H4 (cell line): Measurements from ENCODE around the gene LARP1B. TPM values are rescaled to one million over a fixed set of nuclear protein-coding genes. Genes with fewer than 3 reads are reported as not detected.
"Not testable (repeated sequence)": the region's sequence is repeated elsewhere in the genome, so short reads cannot be mapped to it uniquely, and the experiment has no call there.

Experiments
- DNase-seq: peaks from one replicate; pipeline ENCODE4 v3.0.0-alpha.2; 2015; ENCODE audit warnings: low spot score
- total RNA-seq: library from RNA; depleted of rRNA; stranded (reverse); fragments of >200 nt; shearing (Covaris generic); gene quantifications from 2 replicates; pipeline ENCODE4 v1.2.3, GENCODE V29; 2014

The LARP1B gene
- total RNA-seq, 1 experiment from 2014 or later = 16.5 TPM

DNA sequence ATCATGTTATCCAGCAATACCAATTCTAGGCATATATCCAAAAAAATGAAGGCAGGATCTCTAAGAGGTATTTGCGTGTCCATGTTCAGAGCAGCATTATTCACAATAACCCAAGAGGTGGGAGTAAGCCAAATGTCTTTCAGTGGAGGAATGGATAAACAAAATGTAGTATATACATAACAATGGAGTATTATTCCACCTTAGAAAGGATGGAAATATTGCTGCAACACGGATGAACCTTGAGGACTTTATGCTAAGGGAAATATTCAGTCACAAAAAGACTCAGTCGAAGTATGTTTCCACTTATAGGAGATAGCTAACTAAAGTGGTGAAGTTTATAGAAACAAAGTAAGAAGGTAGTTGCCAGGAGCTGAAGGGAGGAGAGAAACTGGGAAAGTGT, 74.3 kb downstream of the LARP1B start:
- no peak for DNase-seq

- DNase-seq = no peak
Measured at GRCh38 chr4:128141866-128142265, 80.8 kb downstream of the LARP1B start.

DNA sequence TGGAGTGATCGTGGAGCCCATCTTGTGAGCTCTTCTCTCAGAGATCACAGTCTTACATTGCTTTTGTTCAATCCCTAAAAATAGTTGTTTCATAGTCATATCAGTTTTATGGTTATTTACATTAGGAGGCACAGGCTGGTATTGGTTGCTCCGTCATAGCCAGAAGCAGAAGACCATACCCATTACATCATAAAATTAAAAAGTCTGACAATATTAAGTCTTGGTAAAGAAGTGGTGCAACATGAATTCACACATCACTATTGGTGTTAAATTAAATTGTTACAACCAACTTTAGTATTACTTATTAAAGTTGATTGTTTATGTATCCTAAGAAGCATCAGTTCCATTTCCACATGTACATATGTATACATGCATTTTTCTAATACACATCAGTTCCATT, 84.6 kb downstream of the LARP1B start:
- DNase-seq = no peak

GRCh38 chr4:128153800-128154199, 92.7 kb downstream of the LARP1B start:
- DNase-seq = no peak

GRCh38 chr4:128155231-128155855, 94.2 kb downstream of the LARP1B start:
- no peak for DNase-seq

- no peak for DNase-seq
Measured at GRCh38 chr4:128155874-128156456, 94.9 kb downstream of the LARP1B start.

DNA sequence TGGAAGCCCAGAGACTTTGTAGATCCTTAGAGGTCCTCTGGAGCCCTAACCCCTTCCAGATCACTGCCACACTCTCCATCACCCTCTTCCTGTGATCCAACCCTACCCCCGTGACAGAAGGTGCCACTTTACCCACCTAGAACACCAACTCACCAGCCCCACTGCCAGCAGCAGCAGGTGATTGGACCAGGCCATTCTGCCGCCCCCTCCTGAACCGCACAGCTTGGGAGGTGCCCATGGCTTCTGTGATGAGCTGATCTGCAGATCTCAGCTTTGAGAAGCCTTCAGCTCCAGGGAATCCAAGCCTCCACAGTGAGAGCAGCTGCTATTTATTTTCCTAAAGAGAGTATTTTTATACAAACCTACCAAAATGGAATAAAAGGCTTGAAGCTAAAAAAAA, 95.4 kb downstream of the LARP1B start:
- DNase-seq = not testable (repeated sequence)

- no peak for DNase-seq
Measured at GRCh38 chr4:128158894-128159293, 97.8 kb downstream of the LARP1B start.

- peak; percentile 85 for DNase-seq
Measured at GRCh38 chr4:128159967-128160366, 98.9 kb downstream of the LARP1B start.

- DNase-seq = no peak
Measured at GRCh38 chr4:128161138-128161537, 100.0 kb downstream of the LARP1B start.

GRCh38 chr4:128162434-128162833, 101.3 kb downstream of the LARP1B start:
- DNase-seq = no peak

DNA sequence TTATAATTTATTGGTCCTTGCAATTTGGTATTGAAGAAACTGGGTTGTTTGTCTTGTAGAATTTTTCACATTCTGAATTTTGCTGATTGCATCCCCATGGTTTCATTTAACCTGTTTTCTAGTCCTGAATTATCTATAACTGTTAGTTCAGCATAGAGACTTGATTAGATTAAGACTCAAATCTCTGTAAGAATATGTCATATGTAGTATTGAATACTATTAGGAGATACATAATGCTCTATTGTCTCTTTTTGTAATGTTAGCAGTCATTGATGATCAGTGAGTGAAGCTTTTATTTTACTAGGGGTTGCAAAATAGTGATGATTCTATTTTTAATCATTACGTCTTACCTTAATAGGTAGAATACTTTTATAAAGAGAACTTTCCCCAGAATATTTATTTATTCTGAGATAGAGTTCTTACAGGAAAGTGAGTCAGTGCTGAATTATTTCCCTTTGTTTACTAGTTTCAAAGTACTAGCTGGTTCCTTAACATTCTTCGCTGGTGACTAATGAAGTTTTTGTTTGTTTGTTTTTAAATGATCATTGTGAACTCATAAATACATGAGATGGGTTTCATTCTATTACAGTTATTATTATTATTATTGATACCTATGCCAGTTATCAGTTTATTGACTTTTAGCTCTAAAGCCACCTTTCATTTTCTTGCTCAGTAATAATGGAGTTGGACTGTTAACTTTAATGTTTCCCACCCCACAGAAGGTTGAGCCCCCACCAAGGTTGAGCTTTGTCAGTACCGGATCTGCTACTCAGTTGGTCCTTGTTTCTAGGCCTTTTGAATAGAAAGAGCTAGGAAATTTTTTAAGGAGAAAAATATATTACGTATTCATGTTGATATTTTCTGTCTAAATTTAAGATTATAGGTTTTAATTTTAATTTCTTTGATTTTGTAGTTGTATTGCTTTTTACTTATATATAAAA, 102.3 kb downstream of the LARP1B start:
- DNase-seq = peak; percentile 87

DNA sequence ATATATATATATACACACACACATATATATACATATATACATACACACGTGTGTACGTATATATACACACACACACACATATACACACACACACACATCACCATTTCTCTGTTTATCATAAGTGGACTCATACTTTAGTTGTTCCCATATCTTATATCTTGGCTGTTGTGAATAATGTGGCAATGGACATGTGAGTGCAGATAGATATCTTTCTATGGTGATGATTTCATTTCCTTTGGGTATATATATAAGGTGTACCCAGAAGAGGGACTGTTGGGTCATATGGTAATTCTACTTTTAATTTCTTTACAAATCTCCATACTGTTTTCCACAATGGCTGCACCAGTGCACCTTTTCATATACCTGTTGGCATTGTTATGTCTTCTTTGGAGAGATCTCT, 105.9 kb downstream of the LARP1B start:
- no peak for DNase-seq

- DNase-seq = peak; percentile 37
Measured at GRCh38 chr4:128168701-128169100, 107.6 kb downstream of the LARP1B start.

GRCh38 chr4:128169245-128169644, 108.1 kb downstream of the LARP1B start:
- DNase-seq = no peak

GRCh38 chr4:128176643-128177042, 115.5 kb downstream of the LARP1B start:
- DNase-seq = no peak

DNA sequence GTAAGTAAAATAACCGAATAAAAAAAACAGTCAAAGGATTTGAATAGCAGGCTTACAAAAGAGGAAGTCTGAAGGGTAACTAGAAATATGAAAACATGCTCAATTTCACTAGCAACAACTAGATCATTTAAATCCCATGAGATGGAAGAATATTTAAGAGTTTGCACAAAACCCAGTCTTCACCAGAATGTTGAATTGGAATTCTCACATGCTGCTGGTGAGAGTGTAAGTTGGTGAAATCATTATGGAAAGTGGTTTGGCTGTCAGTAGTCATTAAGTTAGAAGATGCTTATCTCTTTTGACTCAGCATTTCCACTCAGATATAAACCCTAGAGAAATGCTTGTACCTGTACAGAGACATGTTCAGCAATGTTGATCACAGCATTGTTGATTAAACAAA, 116.4 kb downstream of the LARP1B start:
- peak; percentile 9 for DNase-seq

DNA sequence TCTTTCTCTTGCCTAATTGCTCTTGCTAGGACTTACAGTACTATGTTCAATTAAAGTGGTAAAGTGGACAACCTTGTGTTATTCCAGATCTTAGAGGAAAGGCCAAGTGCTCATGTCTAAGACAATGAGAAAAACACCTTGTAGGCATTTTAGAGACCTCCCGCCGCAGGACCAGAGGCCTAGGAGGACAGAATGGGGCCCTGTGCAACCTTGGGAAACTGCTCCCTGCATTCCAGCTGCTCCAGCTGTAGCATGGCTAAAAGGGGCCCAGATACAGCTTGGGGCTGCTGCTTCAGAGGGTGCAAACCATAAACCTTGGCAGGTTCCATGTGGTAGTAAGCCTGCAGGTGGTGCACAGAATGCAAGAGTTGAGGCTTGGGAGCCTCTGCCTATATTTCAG, 125.5 kb downstream of the LARP1B start:
- no peak for DNase-seq

DNA sequence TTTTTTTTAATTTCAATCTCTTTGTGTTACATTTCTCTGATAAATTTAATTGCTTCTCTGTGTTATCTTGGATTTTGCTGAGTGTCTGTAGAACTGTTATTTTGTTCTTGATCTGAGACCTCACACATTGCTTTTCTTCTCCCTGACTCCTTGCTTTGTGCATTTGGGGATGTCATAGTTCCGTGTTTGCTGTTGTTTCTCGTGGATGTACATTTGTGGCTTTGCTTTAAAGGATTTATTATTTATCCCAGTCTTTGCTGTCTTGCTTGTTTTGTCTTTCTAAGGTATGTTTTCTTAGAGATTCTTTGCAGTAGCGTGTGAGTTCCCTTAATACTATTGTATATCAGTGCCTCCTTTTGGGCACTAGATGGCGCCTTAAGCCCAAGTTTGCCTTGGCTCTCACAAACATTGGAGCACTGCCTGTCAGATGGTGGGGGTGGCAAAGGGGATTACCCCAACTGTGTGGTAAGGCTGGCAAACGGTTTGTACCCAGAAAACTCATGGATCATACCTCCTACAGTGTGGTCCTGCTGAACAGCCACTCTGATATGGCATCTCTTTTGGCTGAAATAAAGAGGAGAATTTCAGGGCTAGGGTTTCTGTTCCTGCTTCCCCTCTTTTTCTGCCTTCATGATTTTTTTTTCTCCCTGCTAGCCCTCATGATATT, 130.1 kb downstream of the LARP1B start:
- peak; percentile 79 for DNase-seq

DNA sequence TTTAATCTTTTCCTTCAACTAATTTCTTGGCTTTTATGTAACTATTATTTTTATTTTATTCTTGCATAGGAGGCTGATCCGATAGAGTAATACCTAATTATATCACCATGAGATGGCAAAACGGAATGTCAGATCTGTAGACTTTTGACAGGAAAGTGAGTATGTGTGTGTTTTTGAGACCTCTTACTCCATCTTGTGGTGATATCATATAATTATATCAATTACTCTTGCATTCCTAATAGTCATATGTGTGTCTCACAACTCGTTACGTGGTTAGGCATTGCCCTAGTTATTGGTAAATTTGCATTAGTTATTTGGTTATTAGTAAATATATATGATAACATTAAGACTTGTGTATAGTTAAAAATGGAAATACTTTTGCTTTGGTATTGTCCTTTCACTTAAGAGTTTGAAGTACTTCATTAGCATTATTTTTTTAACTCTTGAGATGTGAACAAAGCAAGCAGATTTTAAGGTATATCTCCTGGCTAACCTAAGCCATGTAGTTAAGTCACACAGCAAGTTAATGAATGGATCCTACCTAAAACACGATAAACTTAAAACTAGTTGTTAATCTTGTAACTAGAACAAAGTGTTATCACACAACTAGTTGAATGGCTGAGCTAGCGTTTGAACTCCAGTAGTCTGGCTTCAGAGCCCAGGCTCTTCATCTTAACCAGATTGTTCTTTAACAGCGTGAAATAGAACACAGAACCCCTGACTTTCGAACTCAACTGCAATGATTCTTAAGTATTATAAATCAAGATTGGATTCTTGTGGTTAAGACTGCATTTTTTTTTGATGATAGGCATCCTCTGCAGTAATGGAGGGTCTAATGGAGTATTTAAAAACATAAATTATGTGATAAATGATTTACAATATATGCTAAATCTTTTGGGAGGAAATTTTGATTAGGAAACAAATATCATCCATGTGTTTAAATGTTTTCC, 159.4 kb downstream of the LARP1B start:
- peak; percentile 57 for DNase-seq

DNA sequence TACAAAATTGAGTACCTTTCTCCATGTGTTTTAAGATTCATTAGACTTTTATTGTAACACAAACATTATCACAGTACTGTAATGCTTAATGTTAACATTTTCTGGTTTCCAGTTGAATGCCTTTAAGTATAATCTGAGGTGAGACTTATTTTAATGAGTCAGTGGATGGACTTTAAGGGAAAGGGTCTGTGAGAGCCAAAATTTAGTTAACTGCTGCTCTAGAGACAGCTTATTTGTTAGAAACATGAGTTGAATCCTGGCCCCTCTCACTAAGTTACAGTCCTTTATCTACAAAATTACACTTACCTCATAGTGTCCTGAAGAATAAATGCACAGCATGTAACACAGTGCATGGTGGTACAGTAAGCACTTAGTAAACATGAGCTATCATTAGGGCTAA, 160.5 kb downstream of the LARP1B start:
- DNase-seq = no peak
